ENCODE results near the gene TRPC4AP. TPM values are rescaled to one million over a fixed set of nuclear protein-coding genes. Genes with fewer than 3 reads are reported as not detected.

TRPC4AP gene
- polyA plus RNA-seq, 2 of the 4 experiments (the other 2 are of a cell fraction), result 51.4 to 55.3 TPM

GRCh38 chr20:34983089-34983820 lies 109.4 kb downstream of the TRPC4AP start:
- ChIA-PET CTCF (interaction anchor here (0.8 to 2.9 kb wide), 2 partner anchors 13 to 109 kb away, joined by 3 to 10 read pairs; no protein-coding TSS in a partner anchor), POLR2A (no interaction called here)
- TF ChIP-seq TFCP2L1 (CRISPR knock-in tag; IDR thresholded peaks at IDR 0.05), result no peak
- no peak for TF ChIP-seq ZNF302 (CRISPR knock-in tag; IDR thresholded peaks at IDR 0.05)
- TF ChIP-seq POLR2AphosphoS2 (conservative IDR thresholded peaks at IDR 0.05; ENCODE audit: low read length), result no peak
- TF ChIP-seq CHD2 (IDR thresholded peaks at IDR 0.05; ENCODE audit: low read length, partially characterized antibody), result no peak
- no peak for TF ChIP-seq CBX2 (IDR thresholded peaks at IDR 0.05; ENCODE audit: borderline replicate concordance, low read depth)
- no peak for TF ChIP-seq RARB (CRISPR knock-in tag; IDR thresholded peaks at IDR 0.05)
- no peak for TF ChIP-seq GATA3 (IDR thresholded peaks at IDR 0.05; ENCODE audit: borderline replicate concordance)
- TF ChIP-seq JUN (IDR thresholded peaks at IDR 0.05), result no peak
- TF ChIP-seq, protein P1, sequence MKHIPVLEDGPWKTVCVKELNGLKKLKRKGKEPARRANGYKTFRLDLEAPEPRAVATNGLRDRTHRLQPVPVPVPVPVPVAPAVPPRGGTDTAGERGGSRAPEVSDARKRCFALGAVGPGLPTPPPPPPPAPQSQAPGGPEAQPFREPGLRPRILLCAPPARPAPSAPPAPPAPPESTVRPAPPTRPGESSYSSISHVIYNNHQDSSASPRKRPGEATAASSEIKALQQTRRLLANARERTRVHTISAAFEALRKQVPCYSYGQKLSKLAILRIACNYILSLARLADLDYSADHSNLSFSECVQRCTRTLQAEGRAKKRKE (CRISPR knock-in tag; IDR thresholded peaks at IDR 0.05; ENCODE audit: low read depth), result no peak
- TF ChIP-seq BCL3 (IDR thresholded peaks at IDR 0.05), result no peak
- no peak for TF ChIP-seq BHLHE40 (IDR thresholded peaks at IDR 0.05; ENCODE audit: low read depth, low read length)
- TF ChIP-seq TP53 (CRISPR knock-in tag; IDR thresholded peaks at IDR 0.05), result no peak
- TF ChIP-seq ZFP36 (IDR thresholded peaks at IDR 0.05; ENCODE audit: borderline replicate concordance, partially characterized antibody), result no peak
- TF ChIP-seq EHF (CRISPR knock-in tag; IDR thresholded peaks at IDR 0.05), result no peak
- TF ChIP-seq REST (IDR thresholded peaks at IDR 0.05), result no peak
- 69% methylated on average over 5 of the region's 5 CpGs for WGBS (ENCODE audit: missing lambda C conversion rate)
- Histone ChIP-seq H3K27ac (no peak overlapping the region), H3K4me2 (no peak overlapping the region), H3K4me3 (no peak overlapping the region), H3K9me3 (no peaks in the 10 kb centered on the region), H3K4me1 (0 out of 3 replicates have a peak, but pooled peaks cover 6% of the 10 kb centered on the region)
- FAIRE-seq, result no peak
- no peak for ATAC-seq
- no peak for DNase-seq (ENCODE audit: low read depth in 1 of 2, low spot score in 1 of 2)

- no peak overlapping the region for H3K4me3 ChIP-seq
- H3K27ac ChIP-seq, result no peak overlapping the region
- CTCF ChIA-PET, result interaction anchor here (0.6 kb wide), 1 partner anchor 9 kb away, joined by 3 read pairs; no protein-coding TSS in a partner anchor
- no peaks in the 10 kb centered on the region for H3K9me3 ChIP-seq
- 82% methylated on average over 21 of the region's 21 CpGs for WGBS (ENCODE audit: missing lambda C conversion rate)
- DNase-seq (ENCODE audit: low read depth in 1 of 2, low spot score in 1 of 2), result no peak
- no peak for FAIRE-seq
- POLR2A ChIA-PET, result no interaction called here
- H3K4me1 ChIP-seq, result 0 out of 3 replicates have a peak, but pooled peaks cover 6% of the 10 kb centered on the region
- no peak for ATAC-seq
- H3K4me2 ChIP-seq, result no peak overlapping the region
- no peak for TF ChIP-seq REST (IDR thresholded peaks at IDR 0.05)
- TF ChIP-seq, protein P2, sequence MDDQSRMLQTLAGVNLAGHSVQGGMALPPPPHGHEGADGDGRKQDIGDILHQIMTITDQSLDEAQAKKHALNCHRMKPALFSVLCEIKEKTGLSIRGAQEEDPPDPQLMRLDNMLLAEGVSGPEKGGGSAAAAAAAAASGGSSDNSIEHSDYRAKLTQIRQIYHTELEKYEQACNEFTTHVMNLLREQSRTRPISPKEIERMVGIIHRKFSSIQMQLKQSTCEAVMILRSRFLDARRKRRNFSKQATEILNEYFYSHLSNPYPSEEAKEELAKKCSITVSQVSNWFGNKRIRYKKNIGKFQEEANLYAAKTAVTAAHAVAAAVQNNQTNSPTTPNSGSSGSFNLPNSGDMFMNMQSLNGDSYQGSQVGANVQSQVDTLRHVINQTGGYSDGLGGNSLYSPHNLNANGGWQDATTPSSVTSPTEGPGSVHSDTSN (IDR thresholded peaks at IDR 0.05), result no peak
- TF ChIP-seq HDAC2 (IDR thresholded peaks at IDR 0.05), result no peak
- TF ChIP-seq SMC3 (IDR thresholded peaks at IDR 0.05), result no peak
- TF ChIP-seq ESRRA (IDR thresholded peaks at IDR 0.05; ENCODE audit: borderline replicate concordance, low read length), result no peak
- TF ChIP-seq MAFK (IDR thresholded peaks at IDR 0.05; ENCODE audit: partially characterized antibody), result no peak
- TF ChIP-seq FOXS1 (CRISPR knock-in tag; IDR thresholded peaks at IDR 0.05), result no peak
- no peak for TF ChIP-seq RCOR1 (IDR thresholded peaks at IDR 0.05; ENCODE audit: low read depth, low read length)
- no peak for TF ChIP-seq RNF2 (IDR thresholded peaks at IDR 0.05; ENCODE audit: borderline replicate concordance, low read depth)
- no peak for TF ChIP-seq E2F6 (IDR thresholded peaks at IDR 0.05; ENCODE audit: borderline replicate concordance, low read depth)
Observed at GRCh38 chr20:34982270-34983088, 110.1 kb downstream of the TRPC4AP start.
